A549 (cell line): ENCODE results near the gene ITGA8. TPM values are rescaled to one million over a fixed set of nuclear protein-coding genes. Genes with fewer than 3 reads are reported as not detected.

ENCODE experiments used
- ATAC-seq, 2 experiments: fragments of 200-7000 bp in 1 of 2; fragments of >200 bp in 1 of 2; cut with Nextera tagmentation in 1 of 2; cut with Tn5 transposase in 1 of 2; 3 replicates each; pipeline versions ENCODE4 v1.8.0 to v1.9.1; 2018 to 2020; ENCODE audit warnings: mild to moderate bottlenecking in 1 of 2, moderate library complexity in 1 of 2
- CTCF ChIA-PET: fragments of 300-600 bp; sonication (Branson Sonifier 250); formaldehyde crosslinking; extraction: SDS; loops from one replicate; lab custom pipeline; 2021; ENCODE audit warnings: antibody characterized with exemption, inconsistent platforms; lab: Yijun Ruan, JAX
- POLR2A ChIA-PET: fragments of 350-600 bp; formaldehyde crosslinking; extraction: SDS; loops from one replicate; lab custom pipeline; 2021; ENCODE audit warnings: antibody characterized with exemption, inconsistent platforms; lab: Yijun Ruan, JAX
- DNase-seq, 2 experiments: peaks; one replicate each; pipeline versions ENCODE4 v3.0.0 to v3.0.0-alpha.2; 2011 to 2016; ENCODE audit warnings: low read depth in 1 of 2, low spot score in 1 of 2
- FAIRE-seq: peaks from 2 replicates; lab custom pipeline; 2011; peaks lifted over from hg19 to GRCh38; lab: Jason Lieb, UNC
- H3K27ac ChIP-seq, 2 experiments: fragments of >200 bp; sonication (Bioruptor Twin); formaldehyde crosslinking; 3 replicates each; pipeline ENCODE4 v1.5.1; 2016 to 2017
- H3K4me1 ChIP-seq: fragments of >200 bp; sonication (Bioruptor Twin); formaldehyde crosslinking; 3 replicates; pipeline ENCODE4 v1.6.1; 2016
- H3K4me2 ChIP-seq: fragments of >200 bp; sonication (Bioruptor Twin); formaldehyde crosslinking; 3 replicates; pipeline ENCODE4 v1.6.1; 2016
- H3K4me3 ChIP-seq: fragments of >200 bp; sonication (Bioruptor Twin); formaldehyde crosslinking; 3 replicates; pipeline ENCODE4 v1.5.1; 2016
- H3K9me3 ChIP-seq: fragments of >200 bp; sonication (Bioruptor Twin); formaldehyde crosslinking; 3 replicates; pipeline ENCODE4 v1.6.1; 2016
- BHLHE40 ChIP-seq: IDR thresholded peaks from 2 replicates; pipeline ENCODE4 v1.6.1; 2012; ENCODE audit warnings: low read depth, low read length, inconsistent platforms
- CEBPB ChIP-seq, 2 experiments: fragments of >200 bp in 1 of 2; sonication (Bioruptor Twin) in 1 of 2; formaldehyde crosslinking in 1 of 2; IDR thresholded peaks; 2 replicates each; pipeline ENCODE4 v1.6.1; 2012 to 2016
- CHD2 ChIP-seq: fragments of 150-350 bp; IDR thresholded peaks from 2 replicates; pipeline ENCODE4 v1.6.1; 2014; ENCODE audit warnings: low read length; ENCODE audit not compliant: partially characterized antibody
- ESRRA ChIP-seq: fragments of 150-350 bp; IDR thresholded peaks from 2 replicates; pipeline ENCODE4 v1.6.1; 2014; ENCODE audit warnings: mild to moderate bottlenecking, low read length, borderline replicate concordance
- FOSL2 ChIP-seq, 2 experiments: fragments of 450-650 bp in 1 of 2; fragments of >200 bp in 1 of 2; sonication (Bioruptor Twin) in 1 of 2; formaldehyde crosslinking; IDR thresholded peaks; 2 replicates each; pipeline versions ENCODE4 v1.5.0 to v1.6.1; 2016 to 2020; ENCODE audit warnings: mild to moderate bottlenecking in 1 of 2, moderate library complexity in 1 of 2
- HDAC2 ChIP-seq: fragments of 200-600 bp; sonication (generic); IDR thresholded peaks from 2 replicates; pipeline ENCODE4 v1.6.1; 2016
- HOXB13 ChIP-seq: fragments of 250-450 bp; sonication (Bioruptor Pico); IDR thresholded peaks from 2 replicates; pipeline ENCODE4 v1.5.0; 2020; ENCODE audit warnings: low read depth, mild to moderate bottlenecking, moderate library complexity
- HOXB5 ChIP-seq: fragments of 250-450 bp; sonication (Bioruptor Pico); IDR thresholded peaks from 2 replicates; pipeline ENCODE4 v1.5.0; 2020; ENCODE audit warnings: mild to moderate bottlenecking, moderate library complexity
- JUN ChIP-seq, 2 experiments: fragments of >200 bp; sonication (Bioruptor Twin); formaldehyde crosslinking; IDR thresholded peaks; 2 replicates in 1 of 2; 3 replicates in 1 of 2; pipeline ENCODE4 v1.6.1; 2016 to 2017
- MYC ChIP-seq: IDR thresholded peaks from 2 replicates; pipeline ENCODE4 v1.6.1; 2012; ENCODE audit warnings: mild to moderate bottlenecking, inconsistent platforms, low read length, improper control_type of control experiment, borderline replicate concordance
- NFE2L2 ChIP-seq: fragments of 150-350 bp; conservative IDR thresholded peaks from 2 replicates; pipeline ENCODE4 v1.6.1; 2014; ENCODE audit warnings: low read length
- POLR2AphosphoS2 ChIP-seq: conservative IDR thresholded peaks from 2 replicates; pipeline ENCODE4 v1.6.1; 2012; ENCODE audit warnings: low read length, improper control_type of control experiment, inconsistent platforms
- RARB ChIP-seq: fragments of 250-450 bp; sonication (Bioruptor Pico); IDR thresholded peaks from 2 replicates; pipeline ENCODE4 v1.8.0; 2021; ENCODE audit warnings: mild to moderate bottlenecking, moderate library complexity
- RNF2 ChIP-seq: fragments of 200-600 bp; sonication (generic); IDR thresholded peaks from 2 replicates; pipeline ENCODE4 v1.6.1; 2016; ENCODE audit warnings: low read depth, mild to moderate bottlenecking, antibody characterized with exemption, moderate library complexity, borderline replicate concordance
- SREBF2 ChIP-seq: fragments of 450-650 bp; IDR thresholded peaks from 2 replicates; pipeline ENCODE4 v1.6.1; 2014; ENCODE audit warnings: mild to moderate bottlenecking, moderate library complexity
- ZSCAN20 ChIP-seq: fragments of 250-450 bp; sonication (Bioruptor Pico); IDR thresholded peaks from 2 replicates; pipeline ENCODE4 v1.8.0; 2022; ENCODE audit warnings: mild to moderate bottlenecking, moderate library complexity
- WGBS: methylation state at CpG from one replicate; pipeline ENCODE4 v1.1.6; 2017; ENCODE audit errors: missing lambda C conversion rate; 5-methylcytosine and 5-hydroxymethylcytosine counted together
- polyA plus RNA-seq, 4 experiments: library from polyadenylated mRNA; depleted of rRNA in 3 of 4; stranded (reverse); fragments of >200 nt; fragmentation: RNase III in 1 of 4; extraction: RNeasy Plus Mini Kit Qiagen cat#74134 plus additional on column Dnase treatment in 1 of 4; gene quantifications; 2 replicates in 3 of 4; 3 replicates in 1 of 4; pipeline ENCODE4 v1.2.3, GENCODE V29; 2011 to 2017
- TF ChIP-seq, protein P1 (sequence below): fragments of 250-450 bp; sonication (Bioruptor Pico); IDR thresholded peaks from 2 replicates; pipeline ENCODE4 v1.5.0; 2020; ENCODE audit warnings: low read depth, mild to moderate bottlenecking, moderate library complexity
- TF ChIP-seq, protein P2 (sequence below): IDR thresholded peaks from 2 replicates; pipeline ENCODE4 v1.6.1; 2012; ENCODE audit warnings: low read depth, borderline replicate concordance
- TF ChIP-seq, protein P3 (sequence below): fragments of 450-650 bp; IDR thresholded peaks from 2 replicates; pipeline ENCODE4 v1.6.1; 2014; ENCODE audit warnings: antibody characterized with exemption
- TF ChIP-seq, protein P4 (sequence below): IDR thresholded peaks from 2 replicates; pipeline ENCODE4 v1.6.1; 2012
- TF ChIP-seq, protein P5 (sequence below): IDR thresholded peaks from 2 replicates; pipeline ENCODE4 v1.6.1; 2012
- TF ChIP-seq, protein P6 (sequence below): fragments of 200-600 bp; sonication (generic); IDR thresholded peaks from 2 replicates; pipeline ENCODE4 v1.6.1; 2016; ENCODE audit warnings: antibody characterized with exemption, mild to moderate bottlenecking, moderate library complexity

Gene ITGA8
- polyA plus RNA-seq, 2 of the 4 experiments (the other 2 are of a cell fraction) = 0.12 TPM; not detected in 1

DNA sequence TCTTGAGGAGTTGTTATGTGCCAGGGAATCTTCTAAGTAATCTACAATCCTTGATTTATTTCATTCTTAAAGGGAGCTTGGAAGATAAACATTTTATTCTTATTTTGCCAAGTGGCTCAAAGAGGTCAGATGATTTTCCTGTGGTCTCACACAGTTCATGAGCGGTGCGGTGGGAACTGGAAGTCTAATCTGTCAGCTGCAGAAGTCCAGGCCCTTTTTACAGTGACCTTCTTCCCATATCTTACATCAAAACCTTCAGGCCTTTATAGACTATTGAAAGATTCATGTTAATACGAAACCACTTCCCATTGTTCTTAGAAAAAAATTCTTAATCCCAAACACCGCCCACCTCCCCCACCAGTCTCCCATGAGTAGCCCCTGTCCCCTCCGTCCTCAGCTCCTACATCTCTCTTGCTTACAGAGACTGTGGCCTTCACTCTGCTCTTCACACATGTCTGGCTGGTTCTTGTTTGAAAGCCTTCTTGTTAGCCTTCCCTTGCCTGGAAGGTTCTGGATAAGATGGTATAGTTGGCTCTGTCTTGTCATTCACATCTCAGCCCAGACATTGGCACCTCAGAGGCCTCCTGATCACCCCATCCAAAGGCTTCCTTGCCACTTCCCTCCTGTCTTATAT, 61.5 kb downstream of the ITGA8 start:
- ATAC-seq (no peak), FAIRE-seq (no peak), DNase-seq (no peak)
- no peaks in the 10 kb centered on the region for H3K4me1 ChIP-seq
- POLR2A ChIA-PET = no interaction called here
- no peak overlapping the region for H3K4me3 ChIP-seq
- no peaks in the 10 kb centered on the region for H3K9me3 ChIP-seq
- no peak overlapping the region for H3K27ac ChIP-seq
- CTCF ChIA-PET = interaction anchor here (0.7 kb wide), 1 partner anchor 24 kb away, joined by 3 read pairs; no protein-coding TSS in a partner anchor
- no peak overlapping the region for H3K4me2 ChIP-seq
- 31% methylated on average over 5 of the region's 5 CpGs for WGBS
- TF ChIP-seq MYC (no peak), RARB (no peak), CHD2 (no peak)
- TF ChIP-seq, protein P1, sequence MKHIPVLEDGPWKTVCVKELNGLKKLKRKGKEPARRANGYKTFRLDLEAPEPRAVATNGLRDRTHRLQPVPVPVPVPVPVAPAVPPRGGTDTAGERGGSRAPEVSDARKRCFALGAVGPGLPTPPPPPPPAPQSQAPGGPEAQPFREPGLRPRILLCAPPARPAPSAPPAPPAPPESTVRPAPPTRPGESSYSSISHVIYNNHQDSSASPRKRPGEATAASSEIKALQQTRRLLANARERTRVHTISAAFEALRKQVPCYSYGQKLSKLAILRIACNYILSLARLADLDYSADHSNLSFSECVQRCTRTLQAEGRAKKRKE = no peak
- TF ChIP-seq, protein P2, sequence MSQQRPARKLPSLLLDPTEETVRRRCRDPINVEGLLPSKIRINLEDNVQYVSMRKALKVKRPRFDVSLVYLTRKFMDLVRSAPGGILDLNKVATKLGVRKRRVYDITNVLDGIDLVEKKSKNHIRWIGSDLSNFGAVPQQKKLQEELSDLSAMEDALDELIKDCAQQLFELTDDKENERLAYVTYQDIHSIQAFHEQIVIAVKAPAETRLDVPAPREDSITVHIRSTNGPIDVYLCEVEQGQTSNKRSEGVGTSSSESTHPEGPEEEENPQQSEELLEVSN = no peak

DNA sequence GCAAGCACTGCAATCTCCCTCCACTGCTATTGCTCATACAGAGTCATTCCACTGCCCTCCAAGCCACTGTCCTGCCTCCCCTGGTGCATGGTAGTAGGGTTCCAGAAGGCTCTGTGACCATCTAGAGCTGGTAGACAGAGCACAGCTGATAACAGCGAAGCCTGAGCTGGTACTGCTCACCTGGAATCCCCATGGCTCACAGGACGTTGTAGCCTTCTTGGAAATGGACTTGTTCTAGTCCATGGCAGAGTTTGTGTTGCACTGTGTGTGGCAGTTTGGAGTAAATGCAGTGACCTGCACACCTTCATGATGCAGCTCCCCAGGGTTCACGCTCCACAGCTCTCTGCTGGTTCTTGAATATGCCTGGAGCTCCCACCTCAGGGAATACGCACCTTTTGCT, 67.0 kb downstream of the ITGA8 start:
- H3K27ac ChIP-seq = no peak overlapping the region
- no peak for TF ChIP-seq HOXB13 (CRISPR knock-in tag)
- TF ChIP-seq RNF2 = no peak
- TF ChIP-seq, protein P2 = no peak
- no peak for TF ChIP-seq ESRRA
- TF ChIP-seq, protein P3, sequence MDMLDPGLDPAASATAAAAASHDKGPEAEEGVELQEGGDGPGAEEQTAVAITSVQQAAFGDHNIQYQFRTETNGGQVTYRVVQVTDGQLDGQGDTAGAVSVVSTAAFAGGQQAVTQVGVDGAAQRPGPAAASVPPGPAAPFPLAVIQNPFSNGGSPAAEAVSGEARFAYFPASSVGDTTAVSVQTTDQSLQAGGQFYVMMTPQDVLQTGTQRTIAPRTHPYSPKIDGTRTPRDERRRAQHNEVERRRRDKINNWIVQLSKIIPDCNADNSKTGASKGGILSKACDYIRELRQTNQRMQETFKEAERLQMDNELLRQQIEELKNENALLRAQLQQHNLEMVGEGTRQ = no peak
- TF ChIP-seq, protein P1 = no peak
- no peak for TF ChIP-seq ZSCAN20 (CRISPR knock-in tag)
- TF ChIP-seq SREBF2 = no peak
- TF ChIP-seq JUN (IDR thresholded peaks at IDR 0.05) = no peak
- no peak for TF ChIP-seq HOXB5
- TF ChIP-seq, protein P4, sequence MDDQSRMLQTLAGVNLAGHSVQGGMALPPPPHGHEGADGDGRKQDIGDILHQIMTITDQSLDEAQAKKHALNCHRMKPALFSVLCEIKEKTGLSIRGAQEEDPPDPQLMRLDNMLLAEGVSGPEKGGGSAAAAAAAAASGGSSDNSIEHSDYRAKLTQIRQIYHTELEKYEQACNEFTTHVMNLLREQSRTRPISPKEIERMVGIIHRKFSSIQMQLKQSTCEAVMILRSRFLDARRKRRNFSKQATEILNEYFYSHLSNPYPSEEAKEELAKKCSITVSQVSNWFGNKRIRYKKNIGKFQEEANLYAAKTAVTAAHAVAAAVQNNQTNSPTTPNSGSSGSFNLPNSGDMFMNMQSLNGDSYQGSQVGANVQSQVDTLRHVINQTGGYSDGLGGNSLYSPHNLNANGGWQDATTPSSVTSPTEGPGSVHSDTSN = no peak
- TF ChIP-seq, protein P5, sequence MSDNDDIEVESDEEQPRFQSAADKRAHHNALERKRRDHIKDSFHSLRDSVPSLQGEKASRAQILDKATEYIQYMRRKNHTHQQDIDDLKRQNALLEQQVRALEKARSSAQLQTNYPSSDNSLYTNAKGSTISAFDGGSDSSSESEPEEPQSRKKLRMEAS = no peak
- TF ChIP-seq, protein P6, sequence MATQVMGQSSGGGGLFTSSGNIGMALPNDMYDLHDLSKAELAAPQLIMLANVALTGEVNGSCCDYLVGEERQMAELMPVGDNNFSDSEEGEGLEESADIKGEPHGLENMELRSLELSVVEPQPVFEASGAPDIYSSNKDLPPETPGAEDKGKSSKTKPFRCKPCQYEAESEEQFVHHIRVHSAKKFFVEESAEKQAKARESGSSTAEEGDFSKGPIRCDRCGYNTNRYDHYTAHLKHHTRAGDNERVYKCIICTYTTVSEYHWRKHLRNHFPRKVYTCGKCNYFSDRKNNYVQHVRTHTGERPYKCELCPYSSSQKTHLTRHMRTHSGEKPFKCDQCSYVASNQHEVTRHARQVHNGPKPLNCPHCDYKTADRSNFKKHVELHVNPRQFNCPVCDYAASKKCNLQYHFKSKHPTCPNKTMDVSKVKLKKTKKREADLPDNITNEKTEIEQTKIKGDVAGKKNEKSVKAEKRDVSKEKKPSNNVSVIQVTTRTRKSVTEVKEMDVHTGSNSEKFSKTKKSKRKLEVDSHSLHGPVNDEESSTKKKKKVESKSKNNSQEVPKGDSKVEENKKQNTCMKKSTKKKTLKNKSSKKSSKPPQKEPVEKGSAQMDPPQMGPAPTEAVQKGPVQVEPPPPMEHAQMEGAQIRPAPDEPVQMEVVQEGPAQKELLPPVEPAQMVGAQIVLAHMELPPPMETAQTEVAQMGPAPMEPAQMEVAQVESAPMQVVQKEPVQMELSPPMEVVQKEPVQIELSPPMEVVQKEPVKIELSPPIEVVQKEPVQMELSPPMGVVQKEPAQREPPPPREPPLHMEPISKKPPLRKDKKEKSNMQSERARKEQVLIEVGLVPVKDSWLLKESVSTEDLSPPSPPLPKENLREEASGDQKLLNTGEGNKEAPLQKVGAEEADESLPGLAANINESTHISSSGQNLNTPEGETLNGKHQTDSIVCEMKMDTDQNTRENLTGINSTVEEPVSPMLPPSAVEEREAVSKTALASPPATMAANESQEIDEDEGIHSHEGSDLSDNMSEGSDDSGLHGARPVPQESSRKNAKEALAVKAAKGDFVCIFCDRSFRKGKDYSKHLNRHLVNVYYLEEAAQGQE = no peak
- no peak for TF ChIP-seq POLR2AphosphoS2
- no peak for TF ChIP-seq HDAC2
- no peak for TF ChIP-seq FOSL2 (IDR thresholded peaks at IDR 0.05)
- TF ChIP-seq FOSL2 (CRISPR knock-in tag; IDR thresholded peaks at IDR 0.05) = no peak
- TF ChIP-seq NFE2L2 = no peak
- no peak for TF ChIP-seq BHLHE40
- no peak for TF ChIP-seq CEBPB (IDR thresholded peaks at IDR 0.05)
- TF ChIP-seq CHD2 = no peak
- no peak overlapping the region for H3K4me2 ChIP-seq
- no peaks in the 10 kb centered on the region for H3K9me3 ChIP-seq
- H3K4me3 ChIP-seq = no peak overlapping the region
- ChIA-PET POLR2A (no interaction called here), CTCF (interaction anchor here (0.6 to 1.2 kb wide), 3 partner anchors 8 to 227 kb away, joined by 3 read pairs; no protein-coding TSS in a partner anchor)
- ATAC-seq (peak in 1 of 2 experiments; percentile 47; a peak in 1 of 6 replicates), FAIRE-seq (no peak), DNase-seq (no peak)
- WGBS = 33% methylated on average over 4 of the region's 4 CpGs
- H3K4me1 ChIP-seq = no peaks in the 10 kb centered on the region
